ENCODE results near the gene ZFAND3.

ZFAND3 gene

GRCh38 chr6:37800703-37801604 lies 18.6 kb upstream of the ZFAND3 start:
- no peaks in the 10 kb centered on the region for H3K9me3 ChIP-seq (ENCODE audit: insufficient read depth, low read depth, low read length)
- no peaks in the 10 kb centered on the region for H3K27me3 ChIP-seq (ENCODE audit: insufficient read depth, low read length)
- no peak overlapping the region for H3K4me3 ChIP-seq (ENCODE audit: low read length)
- H3K9ac ChIP-seq (ENCODE audit: low read depth, low read length): no peak overlapping the region
- no peak overlapping the region for H3K27ac ChIP-seq (ENCODE audit: low read length)
- H3K4me1 ChIP-seq (ENCODE audit: insufficient read depth, low read length): no peaks in the 10 kb centered on the region
- no peaks in the 10 kb centered on the region for H3K36me3 ChIP-seq (ENCODE audit: insufficient read depth, low read depth, low read length)

GRCh38 chr6:37801605-37801940 lies 18.0 kb upstream of the ZFAND3 start:
- Histone ChIP-seq H3K9me3 (ENCODE audit: insufficient read depth, low read depth, low read length) (no peaks in the 10 kb centered on the region), H3K36me3 (ENCODE audit: insufficient read depth, low read depth, low read length) (no peaks in the 10 kb centered on the region), H3K27ac (ENCODE audit: low read length) (no peak overlapping the region), H3K4me3 (ENCODE audit: low read length) (no peak overlapping the region), H3K9ac (ENCODE audit: low read depth, low read length) (no peak overlapping the region), H3K4me1 (ENCODE audit: insufficient read depth, low read length) (no peaks in the 10 kb centered on the region), H3K27me3 (ENCODE audit: insufficient read depth, low read length) (no peaks in the 10 kb centered on the region)

- Histone ChIP-seq H3K9ac (ENCODE audit: low read depth, low read length) (no peak overlapping the region), H3K4me3 (ENCODE audit: low read length) (no peak overlapping the region), H3K27ac (ENCODE audit: low read length) (no peak overlapping the region), H3K9me3 (ENCODE audit: insufficient read depth, low read depth, low read length) (no peaks in the 10 kb centered on the region), H3K4me1 (ENCODE audit: insufficient read depth, low read length) (no peaks in the 10 kb centered on the region), H3K27me3 (ENCODE audit: insufficient read depth, low read length) (peaks cover 4% of the 10 kb centered on the region; the same call in 1 of the 2 replicates), H3K36me3 (ENCODE audit: insufficient read depth, low read depth, low read length) (no peaks in the 10 kb centered on the region)
These were observed 16.7 kb upstream of the ZFAND3 start for GRCh38 chr6:37802810-37803209.

GRCh38 chr6:37804586-37804985 lies 14.9 kb upstream of the ZFAND3 start:
- H3K9me3 ChIP-seq (ENCODE audit: insufficient read depth, low read depth, low read length): no peaks in the 10 kb centered on the region
- no peaks in the 10 kb centered on the region for H3K4me1 ChIP-seq (ENCODE audit: insufficient read depth, low read length)
- no peak overlapping the region for H3K27ac ChIP-seq (ENCODE audit: low read length)
- H3K27me3 ChIP-seq (ENCODE audit: insufficient read depth, low read length): peaks cover 5% of the 10 kb centered on the region; the same call in 1 of the 2 replicates
- H3K9ac ChIP-seq (ENCODE audit: low read depth, low read length): no peak overlapping the region
- H3K36me3 ChIP-seq (ENCODE audit: insufficient read depth, low read depth, low read length): no peaks in the 10 kb centered on the region
- H3K4me3 ChIP-seq (ENCODE audit: low read length): no peak overlapping the region

GRCh38 chr6:37806213-37806612 lies 13.3 kb upstream of the ZFAND3 start:
- Histone ChIP-seq H3K27ac (ENCODE audit: low read length) (no peak overlapping the region), H3K9ac (ENCODE audit: low read depth, low read length) (no peak overlapping the region), H3K36me3 (ENCODE audit: insufficient read depth, low read depth, low read length) (no peaks in the 10 kb centered on the region), H3K4me1 (ENCODE audit: insufficient read depth, low read length) (no peaks in the 10 kb centered on the region), H3K27me3 (ENCODE audit: insufficient read depth, low read length) (peaks cover 5% of the 10 kb centered on the region; the same call in 1 of the 2 replicates), H3K9me3 (ENCODE audit: insufficient read depth, low read depth, low read length) (no peaks in the 10 kb centered on the region), H3K4me3 (ENCODE audit: low read length) (no peak overlapping the region)

- Histone ChIP-seq H3K27me3 (ENCODE audit: insufficient read depth, low read length) (peaks cover 5% of the 10 kb centered on the region; the same call in 1 of the 2 replicates), H3K36me3 (ENCODE audit: insufficient read depth, low read depth, low read length) (no peaks in the 10 kb centered on the region), H3K9me3 (ENCODE audit: insufficient read depth, low read depth, low read length) (no peaks in the 10 kb centered on the region), H3K4me3 (ENCODE audit: low read length) (no peak overlapping the region), H3K4me1 (ENCODE audit: insufficient read depth, low read length) (no peaks in the 10 kb centered on the region), H3K27ac (ENCODE audit: low read length) (no peak overlapping the region), H3K9ac (ENCODE audit: low read depth, low read length) (no peak overlapping the region)
These were observed 11.9 kb upstream of the ZFAND3 start for GRCh38 chr6:37807656-37808055.

GRCh38 chr6:37809197-37809543 lies 10.4 kb upstream of the ZFAND3 start:
- no peak overlapping the region for H3K27ac ChIP-seq (ENCODE audit: low read length)
- H3K4me1 ChIP-seq (ENCODE audit: insufficient read depth, low read length): no peaks in the 10 kb centered on the region
- peaks cover 5% of the 10 kb centered on the region; the same call in 1 of the 2 replicates for H3K27me3 ChIP-seq (ENCODE audit: insufficient read depth, low read length)
- no peaks in the 10 kb centered on the region for H3K9me3 ChIP-seq (ENCODE audit: insufficient read depth, low read depth, low read length)
- no peak overlapping the region for H3K9ac ChIP-seq (ENCODE audit: low read depth, low read length)
- no peaks in the 10 kb centered on the region for H3K36me3 ChIP-seq (ENCODE audit: insufficient read depth, low read depth, low read length)
- H3K4me3 ChIP-seq (ENCODE audit: low read length): no peak overlapping the region

- Histone ChIP-seq H3K4me1 (ENCODE audit: insufficient read depth, low read length) (peaks cover 10% of the 10 kb centered on the region), H3K36me3 (ENCODE audit: insufficient read depth, low read depth, low read length) (no peaks in the 10 kb centered on the region), H3K9ac (ENCODE audit: low read depth, low read length) (no peak overlapping the region), H3K27me3 (ENCODE audit: insufficient read depth, low read length) (0 out of 2 replicates have a peak, but pooled peaks cover under 1% of the 10 kb centered on the region), H3K9me3 (ENCODE audit: insufficient read depth, low read depth, low read length) (no peaks in the 10 kb centered on the region), H3K27ac (ENCODE audit: low read length) (no peak overlapping the region), H3K4me3 (ENCODE audit: low read length) (no peak overlapping the region)
These were observed 6.7 kb upstream of the ZFAND3 start for GRCh38 chr6:37812841-37813240.

GRCh38 chr6:37814374-37814773 lies 5.2 kb upstream of the ZFAND3 start:
- H3K36me3 ChIP-seq (ENCODE audit: insufficient read depth, low read depth, low read length): no peaks in the 10 kb centered on the region
- no peaks in the 10 kb centered on the region for H3K9me3 ChIP-seq (ENCODE audit: insufficient read depth, low read depth, low read length)

GRCh38 chr6:37816599-37817375 lies 2.7 kb upstream of the ZFAND3 start:
- no peak overlapping the region for H3K27ac ChIP-seq (ENCODE audit: low read length)
- H3K9ac ChIP-seq (ENCODE audit: low read depth, low read length): peak overlapping the region; percentile 31; the same call in 1 of the 2 replicates
- H3K9me3 ChIP-seq (ENCODE audit: insufficient read depth, low read depth, low read length): no peaks in the 10 kb centered on the region
- H3K27me3 ChIP-seq (ENCODE audit: insufficient read depth, low read length): no peaks in the 10 kb centered on the region
- H3K4me3 ChIP-seq (ENCODE audit: low read length): no peak overlapping the region
- peaks cover 23% of the 10 kb centered on the region for H3K4me1 ChIP-seq (ENCODE audit: insufficient read depth, low read length)
- no peaks in the 10 kb centered on the region for H3K36me3 ChIP-seq (ENCODE audit: insufficient read depth, low read depth, low read length)

More at GRCh38 chr6:37814374-37814773, 5.2 kb upstream of the ZFAND3 start:
- H3K4me3 ChIP-seq (ENCODE audit: low read length): no peak overlapping the region
- H3K9ac ChIP-seq (ENCODE audit: low read depth, low read length): no peak overlapping the region
- no peak overlapping the region for H3K27ac ChIP-seq (ENCODE audit: low read length)
- no peaks in the 10 kb centered on the region for H3K27me3 ChIP-seq (ENCODE audit: insufficient read depth, low read length)
- H3K4me1 ChIP-seq (ENCODE audit: insufficient read depth, low read length): peaks cover 10% of the 10 kb centered on the region

GRCh38 chr6:37818536-37819176 lies 871 bp upstream of the ZFAND3 start:
- Histone ChIP-seq H3K27me3 (ENCODE audit: insufficient read depth, low read length) (no peaks in the 10 kb centered on the region), H3K4me1 (ENCODE audit: insufficient read depth, low read length) (peaks cover 33% of the 10 kb centered on the region), H3K27ac (ENCODE audit: low read length) (peak overlapping the region; percentile 86), H3K9ac (ENCODE audit: low read depth, low read length) (peak overlapping the region; percentile 96), H3K4me3 (ENCODE audit: low read length) (peak overlapping the region; percentile 78), H3K9me3 (ENCODE audit: insufficient read depth, low read depth, low read length) (no peaks in the 10 kb centered on the region), H3K36me3 (ENCODE audit: insufficient read depth, low read depth, low read length) (no peaks in the 10 kb centered on the region)
